GM19351 (cell line): ENCODE results near the gene ESRRB.

Experiments used
- ATAC-seq: cut with Tn5 transposase; IDR thresholded peaks from one replicate; pipeline ENCODE4 v1.9.1; 2021; ENCODE audit warnings: mild to moderate bottlenecking, moderate library complexity; ENCODE audit not compliant: unreplicated experiment

The ESRRB gene

GRCh38 chr14:76439237-76439775, 63.4 kb downstream of the ESRRB start:
- ATAC-seq: no peak

GRCh38 chr14:76446486-76446885, 70.5 kb downstream of the ESRRB start:
- no peak for ATAC-seq

GRCh38 chr14:76446921-76447320, 71.0 kb downstream of the ESRRB start:
- no peak for ATAC-seq

- ATAC-seq: no peak
These were observed 74.5 kb downstream of the ESRRB start for GRCh38 chr14:76450476-76450875.

- no peak for ATAC-seq
These were observed 80.3 kb downstream of the ESRRB start for GRCh38 chr14:76456200-76456599.

GRCh38 chr14:76456891-76457586, 81.1 kb downstream of the ESRRB start:
- ATAC-seq: no peak

GRCh38 chr14:76457841-76458240, 81.9 kb downstream of the ESRRB start:
- ATAC-seq: no peak

- no peak for ATAC-seq
These were observed 85.9 kb downstream of the ESRRB start for GRCh38 chr14:76461886-76462285.

GRCh38 chr14:76462330-76462729, 86.4 kb downstream of the ESRRB start:
- ATAC-seq: no peak

GRCh38 chr14:76463105-76463504, 87.2 kb downstream of the ESRRB start:
- ATAC-seq: no peak

GRCh38 chr14:76464856-76465255, 88.9 kb downstream of the ESRRB start:
- no peak for ATAC-seq

GRCh38 chr14:76465664-76466063, 89.7 kb downstream of the ESRRB start:
- ATAC-seq: no peak

GRCh38 chr14:76467711-76468155, 91.8 kb downstream of the ESRRB start:
- no peak for ATAC-seq

GRCh38 chr14:76472199-76472723, 96.3 kb downstream of the ESRRB start:
- ATAC-seq: no peak

GRCh38 chr14:76473481-76474263, 97.7 kb downstream of the ESRRB start:
- no peak for ATAC-seq

GRCh38 chr14:76480426-76480825, 104.5 kb downstream of the ESRRB start:
- ATAC-seq: no peak

- no peak for ATAC-seq
These were observed 108.4 kb downstream of the ESRRB start for GRCh38 chr14:76484355-76484754.

GRCh38 chr14:76486251-76486743, 110.4 kb downstream of the ESRRB start:
- ATAC-seq: no peak

- ATAC-seq: no peak
These were observed 112.6 kb downstream of the ESRRB start for GRCh38 chr14:76488551-76488950.

- ATAC-seq: no peak
These were observed 113.7 kb downstream of the ESRRB start for GRCh38 chr14:76489667-76490066.

GRCh38 chr14:76490111-76490510, 114.2 kb downstream of the ESRRB start:
- no peak for ATAC-seq

- ATAC-seq: peak; percentile 37
These were observed 114.8 kb downstream of the ESRRB start for GRCh38 chr14:76490735-76491134.
